GM19324 (cell line): ENCODE measurements around the gene PACS1.
"Not testable (repeated sequence)": the region's sequence is repeated elsewhere in the genome, so short reads cannot be mapped to it uniquely, and the experiment has no call there.

Experiments used
- ATAC-seq: cut with Tn5 transposase; IDR thresholded peaks from one replicate; pipeline ENCODE4 v1.9.1; 2021; ENCODE audit warnings: mild to moderate bottlenecking, moderate library complexity; ENCODE audit not compliant: unreplicated experiment, low FRiP score

PACS1 gene

GRCh38 chr11:66266378-66267038 lies 196.4 kb downstream of the PACS1 start:
- no peak for ATAC-seq

GRCh38 chr11:66267039-66267378 lies 196.9 kb downstream of the PACS1 start:
- ATAC-seq, result no peak

- peak; percentile 36 for ATAC-seq
Observed at GRCh38 chr11:66267379-66268243, 197.5 kb downstream of the PACS1 start.

GRCh38 chr11:66268244-66268951 lies 198.3 kb downstream of the PACS1 start, which contains the start of gene RAB1B:
Gene RAB1B (plus strand): TSS chr11:66268639. CDS start chr11:66268680, 41 bp downstream.
- ATAC-seq, result peak; percentile 83

GRCh38 chr11:66268952-66269905 lies 199.2 kb downstream of the PACS1 start:
- no peak for ATAC-seq

GRCh38 chr11:66271816-66272215 lies 201.7 kb downstream of the PACS1 start:
- no peak for ATAC-seq

- no peak for ATAC-seq
Observed at GRCh38 chr11:66272596-66272995, 202.5 kb downstream of the PACS1 start.

- ATAC-seq, result no peak
Observed at GRCh38 chr11:66274219-66274618, 204.1 kb downstream of the PACS1 start.

- no peak for ATAC-seq
Observed at GRCh38 chr11:66275396-66275795, 205.3 kb downstream of the PACS1 start.

GRCh38 chr11:66275984-66276612 lies 206.0 kb downstream of the PACS1 start:
- ATAC-seq, result no peak

GRCh38 chr11:66276619-66277018 lies 206.5 kb downstream of the PACS1 start:
- not testable (repeated sequence) for ATAC-seq

- not testable (repeated sequence) for ATAC-seq
Observed at GRCh38 chr11:66277064-66277463, 207.0 kb downstream of the PACS1 start.

GRCh38 chr11:66277471-66278362 lies 207.6 kb downstream of the PACS1 start, which contains the start of gene CNIH2:
Gene CNIH2 (plus strand): TSS chr11:66278175. CDS start chr11:66278457, 282 bp downstream.
- no peak for ATAC-seq

- ATAC-seq, result no peak
Observed at GRCh38 chr11:66278363-66279091, 208.5 kb downstream of the PACS1 start.

GRCh38 chr11:66279092-66279734 lies 209.1 kb downstream of the PACS1 start:
- ATAC-seq, result no peak

GRCh38 chr11:66280428-66280827 lies 210.4 kb downstream of the PACS1 start:
- ATAC-seq, result no peak

GRCh38 chr11:66281001-66281400 lies 210.9 kb downstream of the PACS1 start:
- ATAC-seq, result no peak
